ENCODE results near the gene POLR1A.

The POLR1A gene

GRCh38 chr2:86042256-86043168 lies 63.2 kb downstream of the POLR1A start:
- no peak overlapping the region for H3K4me3 ChIP-seq (ENCODE audit: low read depth, low read length)
- no peak for DNase-seq (ENCODE audit: low read depth)

- no peak overlapping the region for H3K4me3 ChIP-seq (ENCODE audit: low read depth, low read length)
- no peak for DNase-seq (ENCODE audit: low read depth)
These were observed 65.6 kb downstream of the POLR1A start for GRCh38 chr2:86039963-86040655.

GRCh38 chr2:86039178-86039962 lies 66.3 kb downstream of the POLR1A start:
- DNase-seq (ENCODE audit: low read depth): no peak
- H3K4me3 ChIP-seq (ENCODE audit: low read depth, low read length): no peak overlapping the region

- H3K4me3 ChIP-seq (ENCODE audit: low read depth, low read length): no peak overlapping the region
- no peak for DNase-seq (ENCODE audit: low read depth)
These were observed 67.2 kb downstream of the POLR1A start for GRCh38 chr2:86038291-86039081.

- H3K4me3 ChIP-seq (ENCODE audit: low read depth, low read length): no peak overlapping the region
- DNase-seq (ENCODE audit: low read depth): no peak
These were observed 67.9 kb downstream of the POLR1A start for GRCh38 chr2:86037795-86038192.

- H3K4me3 ChIP-seq (ENCODE audit: low read depth, low read length): no peak overlapping the region
- no peak for DNase-seq (ENCODE audit: low read depth)
These were observed 68.4 kb downstream of the POLR1A start for GRCh38 chr2:86037141-86037794.

GRCh38 chr2:86036669-86037138 lies 69.0 kb downstream of the POLR1A start:
- no peak overlapping the region for H3K4me3 ChIP-seq (ENCODE audit: low read depth, low read length)
- DNase-seq (ENCODE audit: low read depth): no peak

- no peak overlapping the region for H3K4me3 ChIP-seq (ENCODE audit: low read depth, low read length)
- DNase-seq (ENCODE audit: low read depth): peak; percentile 56
These were observed 69.6 kb downstream of the POLR1A start for GRCh38 chr2:86035883-86036668.

- DNase-seq (ENCODE audit: low read depth): no peak
- no peak overlapping the region for H3K4me3 ChIP-seq (ENCODE audit: low read depth, low read length)
These were observed 70.3 kb downstream of the POLR1A start for GRCh38 chr2:86035376-86035882.

- no peak for DNase-seq (ENCODE audit: low read depth)
These were observed 71.7 kb downstream of the POLR1A start for GRCh38 chr2:86033751-86034692.

GRCh38 chr2:86032861-86033595 lies 72.7 kb downstream of the POLR1A start:
- H3K4me3 ChIP-seq (ENCODE audit: low read depth, low read length): no peak overlapping the region
- no peak for DNase-seq (ENCODE audit: low read depth)

More at GRCh38 chr2:86033751-86034692, 71.7 kb downstream of the POLR1A start:
- no peak overlapping the region for H3K4me3 ChIP-seq (ENCODE audit: low read depth, low read length)

- H3K4me3 ChIP-seq (ENCODE audit: low read depth, low read length): no peak overlapping the region
- DNase-seq (ENCODE audit: low read depth): no peak
These were observed 74.1 kb downstream of the POLR1A start for GRCh38 chr2:86031606-86032005.

GRCh38 chr2:86031151-86031550 lies 74.5 kb downstream of the POLR1A start:
- H3K4me3 ChIP-seq (ENCODE audit: low read depth, low read length): no peak overlapping the region
- DNase-seq (ENCODE audit: low read depth): no peak

GRCh38 chr2:86029873-86030272 lies 75.8 kb downstream of the POLR1A start:
- H3K4me3 ChIP-seq (ENCODE audit: low read depth, low read length): no peak overlapping the region
- no peak for DNase-seq (ENCODE audit: low read depth)

- no peak overlapping the region for H3K4me3 ChIP-seq (ENCODE audit: low read depth, low read length)
- DNase-seq (ENCODE audit: low read depth): no peak
These were observed 76.8 kb downstream of the POLR1A start for GRCh38 chr2:86028766-86029381.

Data from skeletal muscle cell (primary cell).